Measurements from ENCODE around the gene WSCD2. TPM values are rescaled to one million over a fixed set of nuclear protein-coding genes. Genes with fewer than 3 reads are reported as not detected.
"Not testable (repeated sequence)": the region's sequence is repeated elsewhere in the genome, so short reads cannot be mapped to it uniquely, and the experiment has no call there.

Gene WSCD2
- total and polyA plus RNA-seq, 5 donors from 2014 or later = 0.23 to 2.3 (median 1.6) TPM

GRCh38 chr12:108214486-108214885, 85.4 kb downstream of the WSCD2 start:
- Histone ChIP-seq H3K9me3 (ENCODE audit: control insufficient read depth in 2 of 2, low read length in 2 of 2) (no peaks in the 10 kb centered on the region), H3K27me3 (ENCODE audit: control insufficient read depth, insufficient read depth, low read length) (peaks cover 3% of the 10 kb centered on the region), H3K36me3 (ENCODE audit: control insufficient read depth, insufficient read depth, low read length) (no peaks in the 10 kb centered on the region), H3K4me1 (ENCODE audit: control insufficient read depth, insufficient read depth, low read length, poor library complexity, severe bottlenecking) (no peaks in the 10 kb centered on the region), H3K27ac (ENCODE audit: insufficient read depth, low read length, poor library complexity, severe bottlenecking) (no peak overlapping the region), H3K4me3 (ENCODE audit: low read depth, low read length) (no peak overlapping the region)
- Mint-ChIP-seq H3K27ac (no peak overlapping the region), H3K9me3 (peaks cover 0 to 8% (median 0%) of the 10 kb centered on the region in 7 donors), H3K36me3 (no peaks in the 10 kb centered on the region), H3K4me3 (no peak overlapping the region), H3K4me1 (peaks cover 0 to 3% (median 0%) of the 10 kb centered on the region in 4 donors), H3K27me3 (peaks cover 10% of the 10 kb centered on the region)
- no peak for ATAC-seq (ENCODE audit: low read depth in 2 of 2)
- DNase-seq = peak in 1 of 3 donors; percentile 10

GRCh38 chr12:108215458-108215857, 86.4 kb downstream of the WSCD2 start:
- DNase-seq = no peak
- H3K36me3 ChIP-seq (ENCODE audit: control insufficient read depth, insufficient read depth, low read length) = no peaks in the 10 kb centered on the region
- H3K4me3 Mint-ChIP-seq = no peak overlapping the region
- H3K27me3 ChIP-seq (ENCODE audit: control insufficient read depth, insufficient read depth, low read length) = peaks cover 3% of the 10 kb centered on the region
- H3K27ac Mint-ChIP-seq = no peak overlapping the region
- H3K4me1 Mint-ChIP-seq = peaks cover 0 to 3% (median 0%) of the 10 kb centered on the region in 4 donors
- peaks cover 0 to 8% (median 0%) of the 10 kb centered on the region in 7 donors for H3K9me3 Mint-ChIP-seq
- H3K36me3 Mint-ChIP-seq = no peaks in the 10 kb centered on the region
- H3K27ac ChIP-seq (ENCODE audit: insufficient read depth, low read length, poor library complexity, severe bottlenecking) = no peak overlapping the region
- no peaks in the 10 kb centered on the region for H3K4me1 ChIP-seq (ENCODE audit: control insufficient read depth, insufficient read depth, low read length, poor library complexity, severe bottlenecking)
- no peaks in the 10 kb centered on the region for H3K9me3 ChIP-seq (ENCODE audit: control insufficient read depth in 2 of 2, low read length in 2 of 2)
- no peak for ATAC-seq (ENCODE audit: low read depth in 2 of 2)
- H3K27me3 Mint-ChIP-seq = peaks cover 10% of the 10 kb centered on the region
- H3K4me3 ChIP-seq (ENCODE audit: low read depth, low read length) = no peak overlapping the region

- H3K27ac Mint-ChIP-seq = no peak overlapping the region
- peaks cover 10% of the 10 kb centered on the region for H3K27me3 Mint-ChIP-seq
Observed at GRCh38 chr12:108218921-108219320, 89.8 kb downstream of the WSCD2 start.

GRCh38 chr12:108225101-108225500, 96.0 kb downstream of the WSCD2 start:
- not testable (repeated sequence) for H3K4me1 ChIP-seq (ENCODE audit: control insufficient read depth, insufficient read depth, low read length, poor library complexity, severe bottlenecking); DNase-seq; H3K27me3 Mint-ChIP-seq; H3K4me3 ChIP-seq (ENCODE audit: low read depth, low read length); H3K9me3 Mint-ChIP-seq; H3K4me3 Mint-ChIP-seq; H3K4me1 Mint-ChIP-seq; H3K27me3 ChIP-seq (ENCODE audit: control insufficient read depth, insufficient read depth, low read length); ATAC-seq (ENCODE audit: low read depth in 2 of 2); H3K9me3 ChIP-seq (ENCODE audit: control insufficient read depth in 2 of 2, low read length in 2 of 2); H3K36me3 ChIP-seq (ENCODE audit: control insufficient read depth, insufficient read depth, low read length); H3K27ac ChIP-seq (ENCODE audit: insufficient read depth, low read length, poor library complexity, severe bottlenecking); H3K36me3 Mint-ChIP-seq
- peak overlapping the region in 1 of 3 donors; percentile 2 for H3K27ac Mint-ChIP-seq

More at GRCh38 chr12:108218921-108219320, 89.8 kb downstream of the WSCD2 start:
- no peaks in the 10 kb centered on the region for H3K36me3 ChIP-seq (ENCODE audit: control insufficient read depth, insufficient read depth, low read length)
- H3K27ac ChIP-seq (ENCODE audit: insufficient read depth, low read length, poor library complexity, severe bottlenecking) = no peak overlapping the region
- no peak overlapping the region for H3K4me3 ChIP-seq (ENCODE audit: low read depth, low read length)
- ATAC-seq (ENCODE audit: low read depth in 2 of 2) (no peak), DNase-seq (no peak)
- H3K4me1 Mint-ChIP-seq = peaks cover 0 to 3% (median 0%) of the 10 kb centered on the region in 4 donors
- peaks cover 3% of the 10 kb centered on the region for H3K27me3 ChIP-seq (ENCODE audit: control insufficient read depth, insufficient read depth, low read length)
- H3K4me1 ChIP-seq (ENCODE audit: control insufficient read depth, insufficient read depth, low read length, poor library complexity, severe bottlenecking) = no peaks in the 10 kb centered on the region
- H3K9me3 ChIP-seq (ENCODE audit: control insufficient read depth in 2 of 2, low read length in 2 of 2) = no peaks in the 10 kb centered on the region
- no peaks in the 10 kb centered on the region for H3K36me3 Mint-ChIP-seq
- H3K9me3 Mint-ChIP-seq = peaks cover 0 to 4% (median 0%) of the 10 kb centered on the region in 7 donors
- H3K4me3 Mint-ChIP-seq = no peak overlapping the region

GRCh38 chr12:108226866-108227265, 97.8 kb downstream of the WSCD2 start:
- Histone ChIP-seq H3K36me3 (ENCODE audit: control insufficient read depth, insufficient read depth, low read length) (no peaks in the 10 kb centered on the region), H3K27ac (ENCODE audit: insufficient read depth, low read length, poor library complexity, severe bottlenecking) (no peak overlapping the region), H3K9me3 (ENCODE audit: control insufficient read depth in 2 of 2, low read length in 2 of 2) (no peaks in the 10 kb centered on the region), H3K4me1 (ENCODE audit: control insufficient read depth, insufficient read depth, low read length, poor library complexity, severe bottlenecking) (no peaks in the 10 kb centered on the region), H3K27me3 (ENCODE audit: control insufficient read depth, insufficient read depth, low read length) (no peaks in the 10 kb centered on the region), H3K4me3 (ENCODE audit: low read depth, low read length) (no peak overlapping the region)
- no peak overlapping the region for H3K27ac Mint-ChIP-seq
- H3K4me1 Mint-ChIP-seq = no peaks in the 10 kb centered on the region
- peaks cover 0 to 4% (median 3%) of the 10 kb centered on the region in 7 donors for H3K9me3 Mint-ChIP-seq
- no peak overlapping the region for H3K4me3 Mint-ChIP-seq
- H3K27me3 Mint-ChIP-seq = peaks cover 11% of the 10 kb centered on the region
- no peaks in the 10 kb centered on the region for H3K36me3 Mint-ChIP-seq
- no peak for ATAC-seq (ENCODE audit: low read depth in 2 of 2)
- DNase-seq = no peak

GRCh38 chr12:108228746-108229145, 99.7 kb downstream of the WSCD2 start:
- Histone ChIP-seq H3K27ac (ENCODE audit: insufficient read depth, low read length, poor library complexity, severe bottlenecking) (no peak overlapping the region), H3K27me3 (ENCODE audit: control insufficient read depth, insufficient read depth, low read length) (no peaks in the 10 kb centered on the region), H3K4me3 (ENCODE audit: low read depth, low read length) (no peak overlapping the region), H3K36me3 (ENCODE audit: control insufficient read depth, insufficient read depth, low read length) (no peaks in the 10 kb centered on the region), H3K9me3 (ENCODE audit: control insufficient read depth in 2 of 2, low read length in 2 of 2) (no peaks in the 10 kb centered on the region), H3K4me1 (ENCODE audit: control insufficient read depth, insufficient read depth, low read length, poor library complexity, severe bottlenecking) (no peaks in the 10 kb centered on the region)
- H3K4me1 Mint-ChIP-seq = no peaks in the 10 kb centered on the region
- H3K4me3 Mint-ChIP-seq = no peak overlapping the region
- DNase-seq = no peak
- H3K27me3 Mint-ChIP-seq = peaks cover 11% of the 10 kb centered on the region
- ATAC-seq (ENCODE audit: low read depth in 2 of 2) = no peak
- H3K27ac Mint-ChIP-seq = no peak overlapping the region
- H3K36me3 Mint-ChIP-seq = no peaks in the 10 kb centered on the region
- H3K9me3 Mint-ChIP-seq = peaks cover 0 to 4% (median 2%) of the 10 kb centered on the region in 7 donors

GRCh38 chr12:108231109-108231905, 102.2 kb downstream of the WSCD2 start:
- H3K27ac ChIP-seq (ENCODE audit: insufficient read depth, low read length, poor library complexity, severe bottlenecking) = no peak overlapping the region
- H3K9me3 Mint-ChIP-seq = peaks cover 0 to 4% (median 0%) of the 10 kb centered on the region in 7 donors
- H3K4me1 ChIP-seq (ENCODE audit: control insufficient read depth, insufficient read depth, low read length, poor library complexity, severe bottlenecking) = no peaks in the 10 kb centered on the region
- H3K27me3 Mint-ChIP-seq = peaks cover 16% of the 10 kb centered on the region
- no peak overlapping the region for H3K4me3 Mint-ChIP-seq
- no peaks in the 10 kb centered on the region for H3K36me3 Mint-ChIP-seq
- peaks cover 0 to under 1% (median 0%) of the 10 kb centered on the region in 4 donors for H3K4me1 Mint-ChIP-seq
- H3K4me3 ChIP-seq (ENCODE audit: low read depth, low read length) = no peak overlapping the region
- no peaks in the 10 kb centered on the region for H3K36me3 ChIP-seq (ENCODE audit: control insufficient read depth, insufficient read depth, low read length)
- no peaks in the 10 kb centered on the region for H3K27me3 ChIP-seq (ENCODE audit: control insufficient read depth, insufficient read depth, low read length)
- DNase-seq (no peak), ATAC-seq (ENCODE audit: low read depth in 2 of 2) (no peak)
- H3K9me3 ChIP-seq (ENCODE audit: control insufficient read depth in 2 of 2, low read length in 2 of 2) = no peaks in the 10 kb centered on the region
- no peak overlapping the region for H3K27ac Mint-ChIP-seq
